Cardiac septum (tissue), 1 donor: ENCODE data around the gene TTLL9. TPM values are rescaled to one million over a fixed set of nuclear protein-coding genes. Genes with fewer than 3 reads are reported as not detected.
A peak's percentile ranks its signal among the peaks of the same experiment; 100 is the strongest.
"Not testable (repeated sequence)": the region's sequence is repeated elsewhere in the genome, so short reads cannot be mapped to it uniquely, and the experiment has no call there.

ENCODE experiments used
- DNase-seq: peaks from one replicate; pipeline ENCODE4 v3.0.0-alpha.2; 2020; ENCODE audit warnings: low spot score
- intact Hi-C: fragments of 100-400 bp; cut with DNase I; formaldehyde crosslinking; loops from one replicate; pipeline ENCODE4 v1.14.0; 2022
- total RNA-seq: library from RNA; stranded (reverse); fragmentation: NEBNext Ultra II Directional; extraction: Animal tissue kit (Norgen Biotek cat#: 25700); gene quantifications from one replicate; pipeline ENCODE4 v1.2.1, GENCODE V29; 2021
- donor health status: DM: no; HTN: no; CAD: no.

TTLL9 gene
- total RNA-seq, 1 donor from 2014 or later: not detected

DNA sequence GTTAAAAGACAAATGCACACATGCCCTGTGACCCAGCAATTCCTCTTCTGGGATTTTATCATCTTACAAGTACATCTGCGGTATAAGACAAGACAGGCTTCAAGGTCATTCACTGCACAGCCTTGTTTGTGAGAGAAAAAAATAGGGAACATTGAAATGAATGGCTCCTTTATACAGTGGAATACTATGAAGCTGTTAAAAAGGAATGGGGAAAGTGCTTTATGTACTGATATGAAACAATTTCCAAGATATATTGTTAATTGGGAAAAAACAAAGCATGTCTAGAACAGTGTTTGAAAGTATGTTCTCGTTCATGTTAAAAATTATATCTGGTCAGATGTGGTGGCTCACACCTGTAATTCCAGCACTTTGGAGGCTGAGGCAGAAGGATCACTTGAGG, 56.1 kb downstream of the TTLL9 start:
- DNase-seq: peak; percentile 3
- intact Hi-C loops: no loop called here

DNA sequence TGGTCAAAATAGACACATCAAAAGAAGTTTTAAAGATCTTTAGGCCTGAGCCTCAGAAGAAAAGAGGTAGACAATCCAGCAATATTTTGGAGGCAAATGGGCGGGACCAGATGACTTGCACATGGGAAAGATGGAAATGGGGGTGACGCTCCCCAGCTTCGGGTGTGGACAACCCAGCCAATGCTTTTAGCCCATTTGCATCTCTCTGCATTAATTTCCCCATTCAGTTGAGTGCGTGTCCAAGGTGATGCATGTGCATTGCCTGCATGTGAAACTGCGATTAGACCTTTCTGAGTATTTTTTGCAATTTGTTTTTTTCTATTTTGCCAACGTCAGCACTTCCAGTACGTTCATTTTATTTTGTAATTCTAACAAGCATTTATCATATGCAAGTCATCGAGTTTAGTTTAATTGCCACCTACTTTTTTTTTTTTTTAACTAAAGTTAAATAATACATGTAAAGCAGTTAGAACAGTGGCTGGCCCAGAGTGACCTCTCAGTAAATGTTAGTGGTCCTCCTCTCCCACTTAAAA, 57.3 kb downstream of the TTLL9 start:
- intact Hi-C loops: no loop called here
- DNase-seq: no peak

DNA sequence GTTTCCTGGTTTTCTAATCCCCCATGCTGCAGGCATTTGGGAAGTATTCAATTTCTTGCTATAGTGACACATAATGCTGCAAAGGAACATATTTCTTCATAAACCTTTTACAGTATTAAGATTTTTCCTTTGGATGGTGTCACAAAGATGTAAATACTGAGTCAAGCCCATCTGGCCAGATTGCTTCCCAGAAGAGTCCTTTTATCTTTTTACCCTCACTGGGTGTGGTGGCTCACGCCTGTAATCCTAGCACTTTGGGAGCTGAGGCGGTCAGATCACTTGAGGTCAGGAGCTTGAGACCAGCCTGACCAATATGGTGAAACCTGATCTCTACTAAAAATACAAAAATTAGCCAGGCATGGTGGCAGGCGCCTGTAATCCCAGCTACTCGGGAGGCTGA, 59.2 kb downstream of the TTLL9 start:
- intact Hi-C loops: not testable (repeated sequence)

DNA sequence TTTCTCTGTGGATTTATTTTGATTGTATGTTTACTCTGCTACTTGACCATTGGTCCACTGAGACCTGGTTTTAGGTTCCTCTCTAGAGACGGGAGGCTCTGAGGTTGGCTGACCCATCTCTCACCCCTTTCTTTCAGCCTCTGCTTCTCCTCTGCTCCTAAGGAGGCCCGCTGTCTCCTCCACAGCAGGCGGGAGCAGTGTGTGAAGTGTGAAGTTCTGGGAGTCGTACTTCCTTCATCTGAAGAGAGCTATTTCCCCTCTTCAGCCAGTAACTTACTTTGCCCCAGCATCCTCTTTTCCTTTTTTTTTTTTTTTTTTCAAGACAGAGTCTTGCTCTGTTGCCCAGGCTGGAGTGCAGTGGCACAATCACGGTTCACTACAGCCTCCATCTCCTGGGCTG, 60.3 kb downstream of the TTLL9 start:
- DNase-seq: no peak
- intact Hi-C loops: no loop called here

More for the DNA sequence above, 59.2 kb downstream of the TTLL9 start:
- not testable (repeated sequence) for DNase-seq

DNA sequence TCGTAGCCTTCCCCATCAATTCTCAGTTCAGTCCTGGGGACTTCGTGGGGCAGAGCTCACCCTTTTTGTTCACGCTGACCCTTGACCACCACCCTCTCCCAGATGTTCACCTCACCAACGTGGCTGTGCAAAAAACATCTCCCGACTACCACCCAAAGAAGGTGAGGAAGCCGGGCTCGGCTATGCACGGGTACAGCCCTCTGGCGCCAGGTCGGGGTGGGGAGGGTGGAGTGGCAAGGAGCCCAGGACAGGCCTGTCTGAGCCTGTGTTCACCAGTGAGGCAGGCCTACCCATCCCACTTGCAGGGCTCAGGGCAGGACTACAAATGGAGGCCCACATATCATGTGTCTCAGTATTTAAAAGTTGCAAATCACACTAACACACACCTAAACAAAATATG, 63.3 kb downstream of the TTLL9 start:
- intact Hi-C loops: no loop called here
- no peak for DNase-seq

DNA sequence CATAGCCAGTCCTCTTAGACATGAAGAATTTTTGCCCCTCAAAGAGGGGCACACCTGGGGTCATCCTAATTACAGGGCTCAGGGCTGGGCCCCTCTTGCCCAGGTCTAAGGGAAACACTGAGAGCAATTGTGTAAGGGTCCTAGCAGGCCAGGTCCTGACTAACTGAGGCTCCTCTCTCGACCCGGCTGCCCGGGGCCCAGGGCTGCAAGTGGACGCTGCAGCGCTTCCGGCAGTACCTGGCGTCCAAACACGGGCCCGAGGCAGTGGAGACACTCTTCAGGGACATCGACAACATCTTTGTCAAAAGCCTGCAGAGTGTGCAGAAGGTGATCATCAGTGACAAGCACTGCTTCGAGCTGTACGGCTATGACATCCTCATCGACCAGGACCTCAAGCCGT, 64.1 kb downstream of the TTLL9 start:
- intact Hi-C loops: no loop called here
- no peak for DNase-seq

DNA sequence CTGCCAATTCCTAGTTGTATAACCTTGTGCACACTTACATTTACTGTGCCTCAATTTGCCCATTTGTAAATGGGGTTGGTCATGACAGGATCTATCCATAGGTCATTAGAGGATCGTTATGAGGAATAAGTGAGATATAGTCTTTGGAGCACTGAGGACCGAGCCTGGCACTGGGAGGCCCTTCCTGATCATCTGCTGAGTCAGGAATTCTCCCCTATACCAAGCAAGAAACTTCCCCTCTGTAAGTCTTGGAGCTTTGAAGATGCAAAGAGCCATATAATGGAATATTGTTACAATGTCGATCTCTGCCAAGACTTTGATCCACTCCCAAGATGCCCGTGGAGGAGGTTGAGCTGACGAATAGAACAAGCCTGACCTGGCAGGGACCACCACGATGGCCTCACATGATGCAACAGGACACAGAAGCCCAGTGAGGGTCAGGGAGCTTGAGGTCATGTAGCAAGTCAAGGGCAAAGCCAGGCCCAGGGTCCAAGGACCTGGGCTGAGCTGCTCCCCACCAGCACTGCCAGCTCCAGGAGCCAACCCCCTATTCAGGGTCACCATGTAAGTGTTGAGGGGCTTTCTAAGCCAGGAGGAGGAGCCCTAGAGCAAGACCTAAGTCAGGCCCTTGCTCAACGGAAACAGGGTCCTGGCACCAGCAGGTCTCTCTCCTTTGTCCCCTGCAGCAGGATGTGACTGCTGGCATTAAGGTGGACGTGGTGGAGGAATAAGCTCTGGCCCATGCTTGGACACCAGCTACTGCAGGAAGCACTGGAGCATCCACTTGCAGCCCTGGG, 64.7 kb downstream of the TTLL9 start:
- DNase-seq: no peak
- intact Hi-C loops: no loop called here

DNA sequence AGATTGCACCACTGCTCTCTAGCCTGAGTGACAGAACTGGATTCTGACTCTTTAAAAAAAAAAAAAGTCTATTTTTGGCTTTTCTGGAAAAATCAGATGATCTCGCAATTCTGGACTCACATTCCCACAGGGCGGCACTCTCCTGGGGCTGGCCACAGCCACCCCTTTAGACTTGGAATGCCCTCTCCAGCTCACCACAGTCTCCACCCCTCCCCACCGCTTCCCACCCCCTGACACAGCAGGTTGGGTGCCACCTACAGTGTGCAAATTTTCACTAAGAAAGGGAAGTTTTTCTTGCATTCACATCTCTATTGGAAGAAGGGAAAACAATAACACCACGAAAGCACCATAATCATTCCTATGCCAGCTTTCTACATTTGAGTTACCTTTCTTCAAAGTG, 66.0 kb downstream of the TTLL9 start:
- no peak for DNase-seq
- intact Hi-C loops: no loop called here

DNA sequence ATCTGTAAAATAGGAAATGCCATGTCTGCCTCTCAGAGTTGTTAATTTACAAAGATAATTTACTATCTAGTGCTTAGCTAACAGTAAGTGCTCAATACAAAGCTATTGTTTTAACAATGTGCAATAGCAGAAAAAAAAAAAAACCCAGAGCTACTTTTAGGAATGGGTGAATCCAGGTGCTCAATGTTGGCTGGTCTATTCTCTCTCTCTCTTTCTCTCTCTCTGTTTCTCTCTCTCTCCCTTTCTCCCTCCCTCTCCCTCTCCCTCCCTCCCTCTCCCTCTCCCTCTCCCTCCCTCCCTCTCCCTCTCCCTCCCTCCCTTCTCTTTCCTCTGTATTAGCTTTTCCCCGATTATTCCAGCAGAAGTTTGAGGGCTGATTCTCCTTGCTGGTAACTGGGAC, 67.4 kb downstream of the TTLL9 start:
- intact Hi-C loops: no loop called here

DNA sequence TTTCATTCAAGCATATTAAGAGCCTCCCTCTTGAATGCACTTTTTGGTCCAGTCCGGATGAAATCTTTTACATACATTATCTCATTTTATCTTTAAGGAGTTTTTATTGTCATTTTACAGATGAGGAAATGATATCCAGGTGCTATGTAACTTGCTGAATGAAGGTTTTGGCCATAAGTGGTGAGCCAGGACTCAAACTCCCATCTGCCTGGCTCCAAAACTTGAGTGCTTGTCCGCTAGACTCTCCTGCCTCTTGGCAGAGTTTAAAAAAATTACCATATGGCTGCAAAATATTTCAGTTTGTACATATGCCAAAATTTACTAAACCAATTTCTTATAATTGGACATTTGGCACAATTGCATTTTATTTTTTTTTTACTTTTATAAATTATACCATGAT, 69.2 kb downstream of the TTLL9 start:
- intact Hi-C loops: no loop called here
- no peak for DNase-seq

More for the DNA sequence above, 67.4 kb downstream of the TTLL9 start:
- no peak for DNase-seq

DNA sequence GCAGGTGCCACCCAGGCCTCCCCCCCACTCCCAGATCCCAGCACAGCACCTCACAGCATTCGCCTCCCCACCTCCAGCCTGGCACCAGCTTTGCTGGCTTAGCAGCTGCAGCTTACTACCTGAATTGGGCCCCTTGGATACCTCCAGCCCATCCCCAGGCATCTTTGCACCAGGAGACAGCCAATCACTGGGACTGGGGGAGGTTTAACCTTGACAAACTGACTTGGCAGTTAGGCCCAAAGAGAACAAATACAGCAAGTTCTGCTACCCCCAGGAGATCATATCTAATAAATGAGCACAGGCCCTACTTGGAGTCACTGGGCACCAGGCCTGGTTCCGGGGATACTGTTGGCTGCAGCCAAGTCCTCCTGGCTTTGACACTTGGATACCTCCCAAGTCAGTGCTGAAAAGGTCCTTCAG, 72.6 kb downstream of the TTLL9 start:
- intact Hi-C loops: no loop called here
- no peak for DNase-seq

DNA sequence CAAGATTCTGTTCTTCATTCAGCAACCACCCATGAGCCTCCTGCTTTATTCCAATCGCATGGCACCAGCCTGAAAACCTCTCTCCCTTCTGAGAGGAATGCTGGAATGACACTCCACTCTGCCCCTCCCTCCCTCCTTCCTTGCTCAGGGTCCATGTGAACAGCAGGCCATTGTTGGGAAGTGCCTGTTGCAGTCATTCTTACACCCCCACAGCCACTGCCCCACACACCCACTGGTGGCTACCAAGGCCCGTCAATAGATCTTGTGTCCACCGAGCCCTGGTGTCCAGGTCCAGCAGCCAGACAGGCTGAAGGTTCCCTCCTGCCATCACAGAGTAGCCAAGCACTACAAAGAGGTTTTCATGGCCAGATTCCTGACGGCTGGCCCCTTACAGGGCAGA, 74.9 kb downstream of the TTLL9 start:
- DNase-seq: no peak
- intact Hi-C loops: no loop called here

DNA sequence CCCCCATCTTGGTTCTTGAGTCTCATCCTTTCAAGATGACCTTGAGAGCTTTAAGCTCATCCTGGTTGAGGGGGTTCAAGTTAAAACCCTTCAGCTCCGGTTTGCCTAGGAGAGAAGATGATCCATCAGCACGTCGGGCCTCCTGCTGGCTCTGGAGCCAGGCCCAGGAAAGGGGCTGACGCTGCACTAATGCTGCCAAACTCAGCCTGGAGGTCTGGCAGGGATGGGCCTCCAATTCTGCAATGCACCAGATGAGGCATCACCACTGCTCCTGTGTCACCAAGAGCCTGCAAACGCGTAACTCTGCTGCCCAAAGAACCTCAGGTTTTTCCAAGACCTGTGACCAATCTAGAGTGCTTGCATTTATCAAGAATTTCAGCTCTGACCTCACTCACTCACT, 75.4 kb downstream of the TTLL9 start:
- intact Hi-C loops: no loop called here
- DNase-seq: no peak

DNA sequence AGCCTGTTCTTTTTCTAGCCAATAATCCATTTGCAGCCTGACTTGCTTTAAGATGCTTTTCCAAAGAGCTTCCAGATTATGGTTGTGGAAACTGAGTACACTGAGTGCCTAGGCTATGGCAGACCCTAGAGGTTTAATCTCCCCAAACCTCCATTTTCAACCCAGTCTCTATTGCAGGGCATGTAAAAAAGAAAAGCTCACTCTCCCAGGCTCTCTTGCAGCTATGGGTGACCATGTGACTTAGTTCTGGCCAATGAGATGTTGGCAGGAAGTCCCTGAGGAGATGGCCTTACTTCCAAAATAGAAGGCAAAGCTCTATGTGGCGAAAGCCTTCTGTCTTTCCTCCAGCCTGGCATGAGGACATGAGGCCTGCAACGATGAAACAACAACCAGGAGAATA, 77.6 kb downstream of the TTLL9 start:
- intact Hi-C loops: no loop called here

DNA sequence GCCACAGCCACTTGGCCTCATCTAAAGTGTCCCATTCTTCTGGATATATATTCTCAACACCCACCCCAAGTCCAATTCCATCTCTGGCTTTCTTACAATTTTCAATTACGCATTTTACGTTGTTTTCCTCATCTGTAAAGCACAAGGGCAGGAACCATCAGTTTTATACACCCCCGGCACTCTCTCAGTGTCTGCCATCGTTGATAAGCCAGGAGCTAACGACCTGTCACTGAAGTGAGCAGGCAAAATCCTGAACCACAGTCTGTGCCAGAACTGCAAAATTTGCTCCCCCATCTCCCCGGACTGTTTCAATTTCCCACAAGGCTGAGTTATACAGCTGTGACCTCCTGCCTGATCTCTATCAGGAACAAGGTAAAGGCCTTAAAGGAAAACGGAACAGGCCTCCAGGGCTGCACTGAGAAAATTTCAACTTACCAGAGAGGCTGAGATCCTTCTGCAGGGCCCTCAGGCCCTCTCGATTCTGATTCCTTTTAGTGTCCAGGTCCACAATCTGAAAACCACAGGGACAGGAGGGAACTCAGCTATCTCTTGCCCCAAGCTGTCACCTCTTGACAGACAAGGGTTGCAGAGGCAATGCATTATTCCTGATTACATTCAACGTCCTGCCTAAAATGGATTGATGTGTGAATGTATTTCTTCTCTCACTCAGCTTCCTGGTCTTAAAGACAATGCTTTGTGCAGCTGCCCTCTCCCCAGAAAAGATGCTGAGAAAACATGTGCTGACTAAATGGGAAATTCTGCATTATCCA, 79.6 kb downstream of the TTLL9 start:
- intact Hi-C loops: loop anchor here (5.0 kb wide), 1 partner anchor 82 kb away; no protein-coding TSS in a partner anchor
- no peak for DNase-seq

More for the DNA sequence above, 77.6 kb downstream of the TTLL9 start:
- no peak for DNase-seq

DNA sequence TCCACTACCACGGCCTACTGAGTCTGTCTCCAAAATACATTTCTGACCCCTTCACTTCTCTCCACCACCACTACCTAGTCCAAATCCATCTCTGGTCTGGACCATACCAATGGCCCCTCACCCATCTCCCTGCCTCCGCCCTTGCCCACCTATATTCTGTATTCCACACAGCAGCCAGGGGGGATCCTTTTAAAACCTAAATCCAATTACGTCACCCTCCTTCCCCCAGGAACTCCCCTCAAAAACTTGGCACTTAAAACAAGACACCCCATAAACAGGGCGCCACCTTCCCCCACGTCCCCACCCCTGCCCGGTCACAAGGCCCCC, 80.7 kb downstream of the TTLL9 start:
- intact Hi-C loops: loop anchor here (5.0 kb wide), 1 partner anchor 81 kb away; no protein-coding TSS in a partner anchor

DNA sequence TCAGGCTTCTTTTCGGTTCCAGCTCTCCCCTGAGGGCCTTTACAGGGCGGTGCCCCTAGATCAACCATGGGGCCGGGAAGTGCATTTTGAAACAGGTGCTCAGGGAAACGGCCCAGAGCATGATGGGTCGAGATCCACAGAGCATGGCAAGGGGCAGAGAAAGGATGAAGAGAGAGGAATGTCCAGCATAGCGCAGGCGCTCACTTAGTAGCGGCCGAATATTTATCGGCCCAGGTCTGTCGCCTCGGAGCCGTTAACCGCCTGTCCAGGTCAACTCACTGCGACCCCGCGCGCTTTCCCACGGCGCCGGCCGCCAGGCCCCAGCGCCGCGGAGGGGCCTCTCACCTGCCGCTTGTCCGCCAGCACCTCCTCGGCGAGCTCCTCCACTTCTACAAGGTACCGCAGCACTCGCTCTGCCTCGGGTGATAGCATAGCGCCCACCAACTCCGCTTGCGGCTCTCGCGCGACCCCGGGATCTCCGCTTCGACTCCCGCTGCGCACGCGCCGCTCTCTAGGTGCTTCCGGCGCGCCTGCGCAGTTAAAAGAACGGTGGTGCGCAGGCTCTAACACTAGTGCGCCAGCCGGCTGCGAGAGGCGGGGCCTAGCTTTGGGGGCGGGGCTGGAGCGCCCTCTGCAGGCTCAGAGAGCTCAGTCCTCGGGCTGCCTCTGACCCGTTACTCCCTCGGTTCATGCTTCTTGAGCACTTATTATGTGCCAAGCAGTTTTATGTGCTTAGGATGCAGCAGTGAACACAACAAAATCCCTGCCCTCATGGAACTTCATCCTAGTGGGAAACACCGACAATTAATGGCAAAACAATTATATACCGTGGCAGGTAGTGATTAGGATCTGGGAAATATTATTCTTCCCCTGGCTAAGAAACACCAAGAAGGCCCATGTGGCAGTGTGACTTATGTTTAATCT, 81.4 kb downstream of the TTLL9 start, which contains the start of gene PDRG1:
TSS of gene PDRG1 (minus strand) at position 517 of the 924 bp plus-strand sequence. CDS start at position 432, 85 bp downstream.
- intact Hi-C loops: loop anchor here (2.0 to 5.0 kb wide), 2 partner anchors 81 to 99 kb away; no protein-coding TSS in a partner anchor

More for the DNA sequence above, 80.7 kb downstream of the TTLL9 start:
- no peak for DNase-seq

DNA sequence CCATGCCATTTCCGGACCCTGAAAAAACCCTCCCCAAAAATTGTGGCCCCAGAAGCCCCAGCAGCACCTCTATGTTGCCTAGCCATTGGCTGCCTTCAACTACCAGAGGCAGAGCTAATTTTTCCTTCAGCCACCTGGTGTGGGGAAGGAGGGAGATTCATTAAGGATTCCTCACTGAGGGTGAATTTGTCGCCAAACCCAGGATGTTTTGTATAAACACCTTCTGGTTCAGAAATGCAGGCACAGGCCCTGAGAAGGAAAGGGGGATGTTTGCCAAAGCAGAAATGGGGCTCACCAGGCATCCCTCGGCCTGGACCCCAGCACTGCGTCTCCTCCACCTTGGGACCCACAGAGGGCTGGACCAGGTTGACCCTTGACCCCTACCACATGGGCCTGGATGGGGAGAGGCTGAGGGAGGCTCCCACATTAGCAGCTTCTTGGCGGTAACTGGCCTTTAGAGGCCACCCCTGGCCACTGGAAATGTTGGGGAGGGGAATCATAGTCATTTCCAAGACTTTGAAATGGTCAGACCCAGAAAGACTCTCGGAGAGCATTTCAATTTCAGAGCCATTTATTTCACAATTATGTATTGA, 83.2 kb downstream of the TTLL9 start:
- intact Hi-C loops: loop anchor here (2.0 to 5.0 kb wide), 2 partner anchors 79 to 101 kb away; no protein-coding TSS in a partner anchor
- no peak for DNase-seq

More for the DNA sequence above, 81.4 kb downstream of the TTLL9 start, which contains the start of gene PDRG1:
- peak; percentile 97 for DNase-seq

DNA sequence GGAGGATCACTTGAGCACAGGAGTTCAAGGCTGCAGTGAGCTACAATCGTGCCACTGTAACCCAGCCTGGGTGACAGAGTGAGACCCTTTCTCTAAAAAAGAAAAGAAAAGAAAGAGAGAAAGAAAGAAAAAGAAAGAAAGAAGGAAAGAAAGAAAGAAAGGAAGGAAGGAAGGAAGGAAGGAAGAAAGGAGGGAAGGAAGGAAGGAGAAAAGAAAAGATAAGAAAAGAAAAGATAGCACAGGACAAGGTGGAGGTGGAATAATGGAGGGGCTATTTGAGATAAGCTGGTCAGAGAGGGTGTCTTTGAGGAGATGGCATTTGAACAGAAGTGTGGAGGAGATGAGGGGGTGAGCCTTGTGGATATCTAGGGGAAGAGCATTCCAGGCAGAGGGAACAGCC, 84.1 kb downstream of the TTLL9 start:
- DNase-seq: no peak
- intact Hi-C loops: loop anchor here (5.0 kb wide), 1 partner anchor 78 kb away; no protein-coding TSS in a partner anchor
